HepG2 (cell line): ENCODE results near the gene STKLD1. TPM values are rescaled to one million over a fixed set of nuclear protein-coding genes. Genes with fewer than 3 reads are reported as not detected.

Source experiments
- ARNTL ChIP-seq: sonication (generic); formaldehyde crosslinking; IDR thresholded peaks from 2 replicates; pipeline ENCODE4 v1.4.0; 2020; ENCODE audit warnings: mild to moderate bottlenecking, missing genetic modification reagents
- GTF3A ChIP-seq: sonication (generic); formaldehyde crosslinking; conservative IDR thresholded peaks from 2 replicates; pipeline ENCODE4 v1.4.0; 2020; ENCODE audit warnings: mild to moderate bottlenecking, missing genetic modification reagents
- HHEX ChIP-seq: IDR thresholded peaks from 2 replicates; pipeline ENCODE4 v1.6.1; 2016; ENCODE audit warnings: control low read depth
- HNF4A ChIP-seq: sonication (generic); formaldehyde crosslinking; IDR thresholded peaks from 2 replicates; pipeline ENCODE4 v1.4.0; 2020; ENCODE audit warnings: missing genetic modification reagents
- NCOA2 ChIP-seq: sonication (generic); formaldehyde crosslinking; IDR thresholded peaks from 2 replicates; pipeline ENCODE4 v1.8.0; 2022; ENCODE audit warnings: inconsistent platforms
- POLR2AphosphoS5 ChIP-seq: IDR thresholded peaks from 2 replicates; pipeline ENCODE4 v1.6.1; 2012; ENCODE audit warnings: low read depth, low read length
- SNRNP70 ChIP-seq: fragments of 200-400 bp; formaldehyde crosslinking; IDR thresholded peaks from 2 replicates; pipeline ENCODE4 v1.6.1; 2017; ENCODE audit warnings: mild to moderate bottlenecking, low read depth, low read length, moderate library complexity
- TBX3 ChIP-seq: fragments of 450-650 bp; IDR thresholded peaks from 2 replicates; pipeline ENCODE4 v1.6.1; 2017; ENCODE audit warnings: antibody characterized with exemption, mild to moderate bottlenecking, inconsistent platforms, borderline replicate concordance
- TMF1 ChIP-seq: sonication (generic); formaldehyde crosslinking; IDR thresholded peaks from 2 replicates; pipeline ENCODE4 v1.8.1; 2022; ENCODE audit warnings: low read depth, missing genetic modification reagents
- ZNF234 ChIP-seq: sonication (generic); formaldehyde crosslinking; conservative IDR thresholded peaks from 2 replicates; pipeline ENCODE4 v1.5.1; 2020; ENCODE audit warnings: mild to moderate bottlenecking, missing genetic modification reagents
- ZNF720 ChIP-seq: sonication (generic); formaldehyde crosslinking; IDR thresholded peaks from 2 replicates; pipeline ENCODE4 v1.4.0; 2020; ENCODE audit warnings: missing genetic modification reagents
- polyA plus RNA-seq, 8 experiments: library from polyadenylated mRNA; depleted of rRNA in 3 of 8; stranded (reverse) in 7 of 8; unstranded in 1 of 8; fragments of >200 nt; fragmentation: Illumina TruSeq in 4 of 8; extraction: Trizol in 4 of 8; gene quantifications; 2 replicates each; pipeline versions ENCODE4 v1.2.1 to v1.2.3, GENCODE V29; 2011 to 2016; ENCODE audit warnings: low read depth in 4 of 8, missing spikeins in 1 of 8, mixed read lengths in 1 of 8; ENCODE audit not compliant: insufficient read depth in 1 of 8
- total RNA-seq, 5 experiments: library from RNA; depleted of rRNA; stranded (reverse); fragments of >200 nt; fragmentation: Illumina TruSeq; extraction: Trizol; gene quantifications; 2 replicates each; pipeline ENCODE4 v1.2.3, GENCODE V29; 2016; ENCODE audit warnings: low read depth in 1 of 5
- TF ChIP-seq, protein P1 (sequence below): sonication (generic); formaldehyde crosslinking; IDR thresholded peaks from 2 replicates; pipeline ENCODE4 v1.5.1; 2020; ENCODE audit warnings: missing genetic modification reagents, mild to moderate bottlenecking, borderline replicate concordance
- TF ChIP-seq, protein P2 (sequence below): IDR thresholded peaks from 2 replicates; pipeline ENCODE4 v1.6.1; 2016
- TF ChIP-seq, protein P3 (sequence below): sonication (generic); formaldehyde crosslinking; IDR thresholded peaks from 2 replicates; pipeline ENCODE4 v1.8.0; 2022; ENCODE audit warnings: mild to moderate bottlenecking, missing genetic modification reagents, borderline replicate concordance
- TF ChIP-seq, protein P4 (sequence below): sonication (generic); formaldehyde crosslinking; IDR thresholded peaks from 2 replicates; pipeline ENCODE4 v1.5.1; 2020; ENCODE audit warnings: mild to moderate bottlenecking, moderate library complexity, missing genetic modification reagents
- TF ChIP-seq, protein P5 (sequence below): sonication (generic); formaldehyde crosslinking; IDR thresholded peaks from 2 replicates; pipeline ENCODE4 v1.4.0; 2020; ENCODE audit warnings: mild to moderate bottlenecking, missing genetic modification reagents

The STKLD1 gene
- total and polyA plus RNA-seq, 2 of the 13 experiments (the other 11 are each of a cell fraction or from before 2014, with no cell fraction given) = 1.5 to 2.2 TPM

DNA sequence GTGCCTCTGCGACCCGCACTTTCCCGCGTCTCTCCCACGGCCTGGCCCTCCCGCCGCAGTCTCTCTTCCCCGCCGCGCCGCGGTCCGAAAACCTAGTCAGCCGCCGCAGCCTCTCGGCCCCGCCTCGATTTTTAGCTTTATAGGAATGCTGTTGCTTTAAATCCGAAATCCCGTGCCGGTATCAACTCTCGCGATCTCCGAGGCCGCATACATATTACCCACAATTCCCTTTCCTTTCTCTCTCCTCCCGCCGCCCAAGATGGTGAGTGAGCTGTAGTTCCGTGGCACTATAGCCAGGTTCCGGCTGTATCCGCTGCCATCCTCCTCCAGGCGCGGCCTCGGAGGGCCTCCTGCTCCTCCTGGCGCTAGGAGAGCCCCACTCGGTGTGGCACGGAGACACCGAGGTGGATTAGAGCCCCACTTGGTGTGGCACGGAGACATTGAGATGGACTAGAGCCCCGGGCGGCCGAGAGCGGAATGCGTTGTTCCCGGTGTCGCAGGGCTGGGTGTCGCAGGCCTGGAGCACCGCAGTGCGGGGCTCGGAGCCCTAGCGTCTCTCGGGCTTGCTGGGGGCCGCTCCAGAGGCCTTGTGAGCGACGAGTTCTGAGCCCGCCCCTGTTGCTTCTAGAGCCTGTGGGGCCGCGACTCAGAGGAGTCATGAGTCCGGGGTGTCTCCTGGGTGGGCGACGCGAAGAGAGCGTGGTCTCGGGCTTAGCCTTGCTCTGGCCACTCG lies 28.0 kb upstream of the STKLD1 start, which contains the start of the genes MED22 and RPL7A (continued):
- TF ChIP-seq NCOA2 (CRISPR knock-in tag) (peak; percentile 41; the same call in 1 of the 2 replicates), SNRNP70 (no peak), TBX3 (no peak), TMF1 (CRISPR knock-in tag) (peak; percentile 77), ZNF720 (CRISPR knock-in tag) (no peak), ARNTL (CRISPR knock-in tag) (no peak), HNF4A (CRISPR knock-in tag) (no peak), POLR2AphosphoS5 (peak; percentile 100), ZNF234 (peak; percentile 59; the same call in 1 of the 2 replicates), HHEX (CRISPR knock-in tag) (0 out of 2 replicates have a peak, but pooled peaks have one; percentile 20), GTF3A (CRISPR knock-in tag) (no peak)
- TF ChIP-seq, protein P1, sequence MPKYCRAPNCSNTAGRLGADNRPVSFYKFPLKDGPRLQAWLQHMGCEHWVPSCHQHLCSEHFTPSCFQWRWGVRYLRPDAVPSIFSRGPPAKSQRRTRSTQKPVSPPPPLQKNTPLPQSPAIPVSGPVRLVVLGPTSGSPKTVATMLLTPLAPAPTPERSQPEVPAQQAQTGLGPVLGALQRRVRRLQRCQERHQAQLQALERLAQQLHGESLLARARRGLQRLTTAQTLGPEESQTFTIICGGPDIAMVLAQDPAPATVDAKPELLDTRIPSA (CRISPR knock-in tag) = 0 out of 2 replicates have a peak, but pooled peaks have one; percentile 87
- TF ChIP-seq, protein P2, sequence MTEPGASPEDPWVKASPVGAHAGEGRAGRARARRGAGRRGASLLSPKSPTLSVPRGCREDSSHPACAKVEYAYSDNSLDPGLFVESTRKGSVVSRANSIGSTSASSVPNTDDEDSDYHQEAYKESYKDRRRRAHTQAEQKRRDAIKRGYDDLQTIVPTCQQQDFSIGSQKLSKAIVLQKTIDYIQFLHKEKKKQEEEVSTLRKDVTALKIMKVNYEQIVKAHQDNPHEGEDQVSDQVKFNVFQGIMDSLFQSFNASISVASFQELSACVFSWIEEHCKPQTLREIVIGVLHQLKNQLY = no peak
- TF ChIP-seq, protein P3, sequence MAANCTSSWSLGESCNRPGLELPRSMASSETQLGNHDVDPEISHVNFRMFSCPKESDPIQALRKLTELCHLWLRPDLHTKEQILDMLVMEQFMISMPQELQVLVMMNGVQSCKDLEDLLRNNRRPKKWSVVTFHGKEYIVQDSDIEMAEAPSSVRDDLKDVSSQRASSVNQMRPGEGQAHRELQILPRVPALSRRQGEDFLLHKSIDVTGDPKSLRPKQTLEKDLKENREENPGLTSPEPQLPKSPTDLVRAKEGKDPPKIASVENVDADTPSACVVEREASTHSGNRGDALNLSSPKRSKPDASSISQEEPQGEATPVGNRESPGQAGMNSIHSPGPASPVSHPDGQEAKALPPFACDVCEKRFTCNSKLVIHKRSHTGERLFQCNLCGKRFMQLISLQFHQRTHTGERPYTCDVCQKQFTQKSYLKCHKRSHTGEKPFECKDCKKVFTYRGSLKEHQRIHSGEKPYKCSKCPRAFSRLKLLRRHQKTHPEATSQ (CRISPR knock-in tag) = 0 out of 2 replicates have a peak, but pooled peaks have one; percentile 10
- TF ChIP-seq, protein P4, sequence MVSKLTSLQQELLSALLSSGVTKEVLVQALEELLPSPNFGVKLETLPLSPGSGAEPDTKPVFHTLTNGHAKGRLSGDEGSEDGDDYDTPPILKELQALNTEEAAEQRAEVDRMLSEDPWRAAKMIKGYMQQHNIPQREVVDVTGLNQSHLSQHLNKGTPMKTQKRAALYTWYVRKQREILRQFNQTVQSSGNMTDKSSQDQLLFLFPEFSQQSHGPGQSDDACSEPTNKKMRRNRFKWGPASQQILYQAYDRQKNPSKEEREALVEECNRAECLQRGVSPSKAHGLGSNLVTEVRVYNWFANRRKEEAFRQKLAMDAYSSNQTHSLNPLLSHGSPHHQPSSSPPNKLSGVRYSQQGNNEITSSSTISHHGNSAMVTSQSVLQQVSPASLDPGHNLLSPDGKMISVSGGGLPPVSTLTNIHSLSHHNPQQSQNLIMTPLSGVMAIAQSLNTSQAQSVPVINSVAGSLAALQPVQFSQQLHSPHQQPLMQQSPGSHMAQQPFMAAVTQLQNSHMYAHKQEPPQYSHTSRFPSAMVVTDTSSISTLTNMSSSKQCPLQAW (CRISPR knock-in tag) = no peak; the same call in 1 of the 2 replicates
- TF ChIP-seq, protein P5, sequence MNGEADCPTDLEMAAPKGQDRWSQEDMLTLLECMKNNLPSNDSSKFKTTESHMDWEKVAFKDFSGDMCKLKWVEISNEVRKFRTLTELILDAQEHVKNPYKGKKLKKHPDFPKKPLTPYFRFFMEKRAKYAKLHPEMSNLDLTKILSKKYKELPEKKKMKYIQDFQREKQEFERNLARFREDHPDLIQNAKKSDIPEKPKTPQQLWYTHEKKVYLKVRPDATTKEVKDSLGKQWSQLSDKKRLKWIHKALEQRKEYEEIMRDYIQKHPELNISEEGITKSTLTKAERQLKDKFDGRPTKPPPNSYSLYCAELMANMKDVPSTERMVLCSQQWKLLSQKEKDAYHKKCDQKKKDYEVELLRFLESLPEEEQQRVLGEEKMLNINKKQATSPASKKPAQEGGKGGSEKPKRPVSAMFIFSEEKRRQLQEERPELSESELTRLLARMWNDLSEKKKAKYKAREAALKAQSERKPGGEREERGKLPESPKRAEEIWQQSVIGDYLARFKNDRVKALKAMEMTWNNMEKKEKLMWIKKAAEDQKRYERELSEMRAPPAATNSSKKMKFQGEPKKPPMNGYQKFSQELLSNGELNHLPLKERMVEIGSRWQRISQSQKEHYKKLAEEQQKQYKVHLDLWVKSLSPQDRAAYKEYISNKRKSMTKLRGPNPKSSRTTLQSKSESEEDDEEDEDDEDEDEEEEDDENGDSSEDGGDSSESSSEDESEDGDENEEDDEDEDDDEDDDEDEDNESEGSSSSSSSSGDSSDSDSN (CRISPR knock-in tag) = peak; percentile 60
